MM.1S (cell line): Measurements from ENCODE around the gene PUDP.

Experiments used
- DNase-seq: peaks from one replicate; pipeline ENCODE4 v3.0.0-alpha.2; 2015
- H2AFZ ChIP-seq: fragments of 300-600 bp; sonication (generic); 2 replicates; pipeline ENCODE4 v1.6.0; 2016; ENCODE audit warnings: antibody characterized with exemption, low read length
- H3F3A ChIP-seq: fragments of 300-600 bp; sonication (generic); 2 replicates; pipeline ENCODE4 v1.6.1; 2016; ENCODE audit warnings: mild to moderate bottlenecking, antibody characterized with exemption, low read length, moderate library complexity, mixed read lengths; ENCODE audit not compliant: insufficient read depth
- H3K27ac ChIP-seq: fragments of 300-600 bp; sonication (generic); 2 replicates; pipeline ENCODE4 v1.5.1; 2016; ENCODE audit warnings: mild to moderate bottlenecking, low read length
- H3K27me3 ChIP-seq: fragments of 300-600 bp; sonication (generic); replicated peaks from 2 replicates; pipeline ENCODE4 v1.6.0; 2016; ENCODE audit warnings: low read length; ENCODE audit not compliant: insufficient read depth
- H3K36me3 ChIP-seq: fragments of 300-600 bp; sonication (generic); replicated peaks from 2 replicates; pipeline ENCODE4 v1.6.1; 2016; ENCODE audit warnings: mild to moderate bottlenecking, low read length, mixed read lengths; ENCODE audit not compliant: insufficient read depth
- H3K4me1 ChIP-seq: fragments of 300-600 bp; sonication (generic); 2 replicates; pipeline ENCODE4 v1.6.1; 2016; ENCODE audit warnings: low read length, mixed read lengths
- H3K4me2 ChIP-seq: fragments of 300-600 bp; sonication (generic); 2 replicates; pipeline ENCODE4 v1.6.0; 2016; ENCODE audit warnings: low read depth, low read length
- H3K4me3 ChIP-seq: fragments of 300-600 bp; sonication (generic); 2 replicates; pipeline ENCODE4 v1.5.1; 2016; ENCODE audit warnings: low read length, mixed read lengths
- H3K79me2 ChIP-seq: fragments of 300-600 bp; sonication (generic); 2 replicates; pipeline ENCODE4 v1.6.1; 2016; ENCODE audit warnings: mixed run types, low read length, mixed read lengths
- H3K9ac ChIP-seq: fragments of 300-600 bp; sonication (generic); 2 replicates; pipeline ENCODE4 v1.6.1; 2016; ENCODE audit warnings: low read length, mixed read lengths
- H3K9me2 ChIP-seq: fragments of 300-600 bp; sonication (generic); replicated peaks from 2 replicates; pipeline ENCODE4 v1.6.1; 2016; ENCODE audit warnings: mild to moderate bottlenecking, low read length, mixed read lengths; ENCODE audit not compliant: insufficient read depth
- H3K9me3 ChIP-seq: fragments of 300-600 bp; sonication (generic); replicated peaks from 2 replicates; pipeline ENCODE4 v1.6.1; 2016; ENCODE audit warnings: mild to moderate bottlenecking, low read length, mixed read lengths; ENCODE audit not compliant: insufficient read depth
- H4K20me1 ChIP-seq: fragments of 300-600 bp; sonication (generic); 2 replicates; pipeline ENCODE4 v1.6.1; 2016; ENCODE audit warnings: mild to moderate bottlenecking, low read length, moderate library complexity, mixed read lengths; ENCODE audit not compliant: insufficient read depth
- EZH2 ChIP-seq: fragments of 300-600 bp; sonication (generic); optimal IDR thresholded peaks from 2 replicates; pipeline ENCODE3; 2017; ENCODE audit warnings: low read depth, mild to moderate bottlenecking, antibody characterized with exemption, low read length, mixed read lengths
- EZH2phosphoT487 ChIP-seq: fragments of 300-600 bp; sonication (generic); IDR thresholded peaks from 2 replicates; pipeline ENCODE4 v1.6.1; 2018; ENCODE audit warnings: antibody characterized with exemption, low read length
- TF ChIP-seq, protein P1 (sequence below): fragments of 300-600 bp; sonication (generic); IDR thresholded peaks from 2 replicates; pipeline ENCODE4 v1.5.1; 2016; ENCODE audit warnings: antibody characterized with exemption, low read length, mixed read lengths

The PUDP gene

DNA sequence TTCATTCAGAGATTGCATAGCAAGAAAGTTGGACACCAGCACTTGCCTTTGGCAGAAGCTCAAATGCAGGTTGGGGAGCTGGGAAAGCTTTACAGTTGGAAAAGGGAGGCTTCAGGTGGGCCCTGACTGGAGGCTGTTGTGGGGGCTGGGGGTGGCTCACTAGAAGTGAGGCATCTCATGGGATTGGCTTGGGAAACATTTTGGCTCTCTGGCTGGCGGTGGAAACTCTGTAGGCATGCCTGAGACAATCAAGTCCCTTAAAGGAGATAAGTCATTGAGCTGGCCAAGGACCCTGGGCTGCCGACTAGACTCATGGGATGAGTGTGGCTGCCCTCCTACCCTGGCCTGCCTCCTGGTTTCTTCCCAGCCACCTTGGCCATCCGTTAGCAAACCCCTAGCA is 31.9 kb downstream of the PUDP start:
- H3K4me2 ChIP-seq = no peak overlapping the region
- H3K4me1 ChIP-seq = peaks cover 14% of the 10 kb centered on the region
- H4K20me1 ChIP-seq = no peaks in the 10 kb centered on the region
- H3K9ac ChIP-seq = no peak overlapping the region
- H3K9me3 ChIP-seq = no peaks in the 10 kb centered on the region
- no peak for DNase-seq
- TF ChIP-seq, protein P1, sequence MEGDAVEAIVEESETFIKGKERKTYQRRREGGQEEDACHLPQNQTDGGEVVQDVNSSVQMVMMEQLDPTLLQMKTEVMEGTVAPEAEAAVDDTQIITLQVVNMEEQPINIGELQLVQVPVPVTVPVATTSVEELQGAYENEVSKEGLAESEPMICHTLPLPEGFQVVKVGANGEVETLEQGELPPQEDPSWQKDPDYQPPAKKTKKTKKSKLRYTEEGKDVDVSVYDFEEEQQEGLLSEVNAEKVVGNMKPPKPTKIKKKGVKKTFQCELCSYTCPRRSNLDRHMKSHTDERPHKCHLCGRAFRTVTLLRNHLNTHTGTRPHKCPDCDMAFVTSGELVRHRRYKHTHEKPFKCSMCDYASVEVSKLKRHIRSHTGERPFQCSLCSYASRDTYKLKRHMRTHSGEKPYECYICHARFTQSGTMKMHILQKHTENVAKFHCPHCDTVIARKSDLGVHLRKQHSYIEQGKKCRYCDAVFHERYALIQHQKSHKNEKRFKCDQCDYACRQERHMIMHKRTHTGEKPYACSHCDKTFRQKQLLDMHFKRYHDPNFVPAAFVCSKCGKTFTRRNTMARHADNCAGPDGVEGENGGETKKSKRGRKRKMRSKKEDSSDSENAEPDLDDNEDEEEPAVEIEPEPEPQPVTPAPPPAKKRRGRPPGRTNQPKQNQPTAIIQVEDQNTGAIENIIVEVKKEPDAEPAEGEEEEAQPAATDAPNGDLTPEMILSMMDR = no peak
- no peak for TF ChIP-seq EZH2
- no peak for TF ChIP-seq EZH2phosphoT487
- no peak overlapping the region for H3K4me3 ChIP-seq
- no peak overlapping the region for H3K27ac ChIP-seq
- no peaks in the 10 kb centered on the region for H3K9me2 ChIP-seq
- H2AFZ ChIP-seq = no peak overlapping the region
- H3K36me3 ChIP-seq = no peaks in the 10 kb centered on the region
- no peaks in the 10 kb centered on the region for H3K27me3 ChIP-seq
- peaks cover 12% of the 10 kb centered on the region for H3K79me2 ChIP-seq
- H3F3A ChIP-seq = 0 out of 2 replicates have a peak, but pooled peaks cover 2% of the 10 kb centered on the region

DNA sequence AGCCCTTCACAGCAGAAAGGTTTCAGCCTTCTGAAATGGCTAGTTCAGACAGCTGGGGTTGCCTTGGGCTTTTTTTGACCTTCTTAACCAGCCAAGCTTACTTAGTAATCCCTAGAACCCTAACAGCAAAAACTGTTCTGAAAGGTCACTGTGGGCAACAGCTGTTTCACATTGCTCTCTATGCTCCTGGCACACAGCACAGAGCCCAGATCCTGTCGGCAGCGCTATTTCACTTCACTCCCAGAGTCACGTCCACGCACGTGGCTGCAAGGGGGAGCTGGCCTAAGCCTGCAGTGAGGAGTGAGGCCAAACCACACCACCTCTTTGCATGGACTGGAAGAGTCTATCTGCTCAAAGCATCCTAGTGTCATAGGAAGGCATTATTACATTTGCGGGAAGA is 32.4 kb downstream of the PUDP start:
- H3K79me2 ChIP-seq = peaks cover 10% of the 10 kb centered on the region
- no peaks in the 10 kb centered on the region for H3K36me3 ChIP-seq
- TF ChIP-seq, protein P1 = no peak
- TF ChIP-seq EZH2phosphoT487 (no peak), EZH2 (no peak)
- no peak overlapping the region for H2AFZ ChIP-seq
- H3K27me3 ChIP-seq = no peaks in the 10 kb centered on the region
- no peak for DNase-seq
- peaks cover 17% of the 10 kb centered on the region for H3K4me1 ChIP-seq
- H3K4me2 ChIP-seq = no peak overlapping the region
- no peak overlapping the region for H3K27ac ChIP-seq
- no peaks in the 10 kb centered on the region for H3K9me2 ChIP-seq
- H3K9ac ChIP-seq = no peak overlapping the region
- H3K9me3 ChIP-seq = no peaks in the 10 kb centered on the region
- no peaks in the 10 kb centered on the region for H4K20me1 ChIP-seq
- H3K4me3 ChIP-seq = no peak overlapping the region
- H3F3A ChIP-seq = 0 out of 2 replicates have a peak, but pooled peaks cover 2% of the 10 kb centered on the region

DNA sequence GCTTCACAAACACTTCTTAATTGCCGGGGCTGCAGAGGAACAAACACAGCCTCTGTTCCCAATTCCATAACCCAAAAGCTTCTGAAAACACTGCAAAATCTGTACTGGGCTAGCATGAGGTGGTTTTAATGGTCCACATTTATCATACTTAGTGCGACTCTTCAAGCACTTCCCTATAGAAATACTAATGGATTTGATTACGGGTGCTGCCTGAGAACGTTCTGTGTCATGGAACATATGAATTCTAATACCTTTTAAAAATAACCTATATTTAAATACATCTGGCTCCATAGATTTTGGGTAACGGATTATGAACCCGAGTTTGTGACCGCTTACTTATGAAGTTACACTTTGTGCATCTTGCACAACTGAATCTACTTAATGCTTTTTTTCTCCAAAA is 35.9 kb downstream of the PUDP start:
- no peaks in the 10 kb centered on the region for H3K27me3 ChIP-seq
- H3K4me1 ChIP-seq = peaks cover 14% of the 10 kb centered on the region; the same call in 1 of the 2 replicates
- H3F3A ChIP-seq = no peaks in the 10 kb centered on the region
- no peak overlapping the region for H3K9ac ChIP-seq
- H4K20me1 ChIP-seq = no peaks in the 10 kb centered on the region
- no peak for DNase-seq
- no peaks in the 10 kb centered on the region for H3K9me3 ChIP-seq
- H2AFZ ChIP-seq = no peak overlapping the region
- TF ChIP-seq EZH2 = no peak
- no peaks in the 10 kb centered on the region for H3K36me3 ChIP-seq
- H3K79me2 ChIP-seq = no peaks in the 10 kb centered on the region
- no peak overlapping the region for H3K4me3 ChIP-seq
- H3K9me2 ChIP-seq = no peaks in the 10 kb centered on the region
- no peak overlapping the region for H3K4me2 ChIP-seq
- H3K27ac ChIP-seq = no peak overlapping the region

DNA sequence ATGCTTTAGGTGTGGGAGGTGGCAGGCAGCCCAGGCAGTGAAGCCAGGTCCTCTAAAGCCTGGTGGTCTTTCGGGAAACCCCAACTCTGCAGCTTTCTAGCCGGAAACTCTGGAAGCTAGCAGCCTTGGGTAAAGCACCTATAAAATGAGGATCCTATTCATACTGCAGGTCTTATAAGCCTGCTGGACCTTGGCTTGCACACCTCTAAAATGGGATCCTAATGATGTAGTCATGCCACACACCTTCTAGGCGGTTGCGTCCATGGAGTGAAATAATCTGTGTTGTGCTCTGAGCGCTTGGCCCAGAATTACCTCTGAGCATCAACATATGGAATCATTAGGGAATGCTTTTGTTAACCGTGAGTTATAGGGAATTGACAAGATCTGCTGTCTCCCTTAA is 36.4 kb downstream of the PUDP start:
- H3K4me3 ChIP-seq = no peak overlapping the region
- no peaks in the 10 kb centered on the region for H3F3A ChIP-seq
- no peaks in the 10 kb centered on the region for H4K20me1 ChIP-seq
- H3K9me3 ChIP-seq = no peaks in the 10 kb centered on the region
- H2AFZ ChIP-seq = no peak overlapping the region
- no peak for DNase-seq
- H3K9me2 ChIP-seq = no peaks in the 10 kb centered on the region
- no peaks in the 10 kb centered on the region for H3K79me2 ChIP-seq
- H3K36me3 ChIP-seq = no peaks in the 10 kb centered on the region
- no peak overlapping the region for H3K27ac ChIP-seq
- peaks cover 14% of the 10 kb centered on the region; the same call in 1 of the 2 replicates for H3K4me1 ChIP-seq
- H3K4me2 ChIP-seq = no peak overlapping the region
- H3K9ac ChIP-seq = no peak overlapping the region
- TF ChIP-seq, protein P1 = no peak
- TF ChIP-seq EZH2 (no peak), EZH2phosphoT487 (no peak)
- no peaks in the 10 kb centered on the region for H3K27me3 ChIP-seq
